Nephron (organoid): ENCODE data around the gene GALNT14.

Source experiments
- H3K27ac Mint-ChIP-seq, 3 experiments: 2 replicates each; pipeline ENCODE4 v1.8.0; 2020; ENCODE audit warnings: mixed read lengths in 3 of 3, mild to moderate bottlenecking in 2 of 3, moderate library complexity in 1 of 3
- H3K27me3 Mint-ChIP-seq: 2 replicates; pipeline ENCODE4 v1.8.0; 2021; ENCODE audit warnings: low read depth, mild to moderate bottlenecking, moderate library complexity, mixed read lengths
- H3K36me3 Mint-ChIP-seq: 2 replicates; pipeline ENCODE4 v1.8.0; 2020; ENCODE audit warnings: low read depth, mixed read lengths
- H3K4me1 Mint-ChIP-seq: 2 replicates; pipeline ENCODE4 v1.8.0; 2020; ENCODE audit warnings: mixed read lengths
- H3K4me3 Mint-ChIP-seq, 3 experiments: 2 replicates each; pipeline ENCODE4 v1.8.0; 2020; ENCODE audit warnings: mild to moderate bottlenecking in 3 of 3, mixed read lengths in 3 of 3, moderate library complexity in 2 of 3
- H3K9me3 Mint-ChIP-seq: 2 replicates; pipeline ENCODE4 v1.8.0; 2020; ENCODE audit warnings: mixed read lengths
- CTCF ChIP-seq, 3 experiments: fragments of 200-600 bp; sonication (generic); IDR thresholded peaks; one replicate each; pipeline ENCODE4 v1.5.0; 2021; ENCODE audit warnings: antibody characterized with exemption in 3 of 3; ENCODE audit not compliant: unreplicated experiment in 3 of 3

The GALNT14 gene

GRCh38 chr2:31058096-31059035 is 79.9 kb downstream of the GALNT14 start:
- Mint-ChIP-seq H3K4me3 (no peak overlapping the region), H3K4me1 (no peaks in the 10 kb centered on the region), H3K27ac (peak overlapping the region in 1 of 3 experiments; percentile 12), H3K36me3 (no peaks in the 10 kb centered on the region), H3K27me3 (peaks cover 16% of the 10 kb centered on the region), H3K9me3 (peaks cover 8% of the 10 kb centered on the region)
- no peak for TF ChIP-seq CTCF (IDR thresholded peaks at IDR 0.05; ENCODE audit: unreplicated experiment in 3 of 3)

GRCh38 chr2:31057691-31058090 is 80.5 kb downstream of the GALNT14 start:
- Mint-ChIP-seq H3K27ac (no peak overlapping the region), H3K9me3 (peaks cover 4% of the 10 kb centered on the region), H3K36me3 (no peaks in the 10 kb centered on the region), H3K4me1 (no peaks in the 10 kb centered on the region), H3K27me3 (peaks cover 16% of the 10 kb centered on the region), H3K4me3 (no peak overlapping the region)
- no peak for TF ChIP-seq CTCF (IDR thresholded peaks at IDR 0.05; ENCODE audit: unreplicated experiment in 3 of 3)

GRCh38 chr2:31055938-31056337 is 82.3 kb downstream of the GALNT14 start:
- Mint-ChIP-seq H3K27ac (no peak overlapping the region), H3K36me3 (no peaks in the 10 kb centered on the region), H3K4me1 (no peaks in the 10 kb centered on the region), H3K27me3 (peaks cover 9% of the 10 kb centered on the region), H3K4me3 (no peak overlapping the region), H3K9me3 (no peaks in the 10 kb centered on the region)
- no peak for TF ChIP-seq CTCF (IDR thresholded peaks at IDR 0.05; ENCODE audit: unreplicated experiment in 3 of 3)

DNA sequence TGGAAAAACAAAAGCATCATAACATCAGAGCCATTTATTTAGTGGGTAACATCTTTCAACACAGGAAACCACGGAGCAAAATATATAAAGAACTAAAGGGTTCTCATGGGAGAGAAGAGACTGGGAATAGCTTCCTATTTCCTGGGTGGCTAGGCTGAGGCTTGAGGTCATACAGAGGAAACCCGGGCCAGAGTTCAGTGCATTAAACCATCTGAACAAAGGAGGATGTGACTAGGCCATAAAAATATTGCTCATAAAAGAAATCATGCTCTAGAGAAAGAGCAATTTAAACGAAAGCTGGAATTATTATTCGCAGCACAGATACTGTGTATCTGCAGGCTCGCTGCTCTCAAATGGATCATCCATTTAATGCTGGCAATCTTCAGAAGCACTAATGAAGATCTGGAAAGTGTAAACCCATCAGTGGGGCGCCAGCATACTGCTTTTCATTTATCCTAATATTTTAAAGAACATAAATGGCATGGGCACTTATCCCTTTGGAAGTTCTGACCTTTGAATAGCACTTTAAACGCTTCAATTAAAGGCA is 83.3 kb downstream of the GALNT14 start:
- no peak overlapping the region for H3K4me3 Mint-ChIP-seq
- H3K9me3 Mint-ChIP-seq: no peaks in the 10 kb centered on the region
- peaks cover 5% of the 10 kb centered on the region for H3K4me1 Mint-ChIP-seq
- H3K27ac Mint-ChIP-seq: no peak overlapping the region
- peaks cover 5% of the 10 kb centered on the region for H3K27me3 Mint-ChIP-seq
- no peak for TF ChIP-seq CTCF (IDR thresholded peaks at IDR 0.05; ENCODE audit: unreplicated experiment in 3 of 3)
- no peaks in the 10 kb centered on the region for H3K36me3 Mint-ChIP-seq

- Mint-ChIP-seq H3K27me3 (peaks cover 5% of the 10 kb centered on the region), H3K27ac (peak overlapping the region in 1 of 3 experiments; percentile 8), H3K9me3 (no peaks in the 10 kb centered on the region), H3K36me3 (no peaks in the 10 kb centered on the region), H3K4me1 (peaks cover 5% of the 10 kb centered on the region), H3K4me3 (no peak overlapping the region)
- no peak for TF ChIP-seq CTCF (IDR thresholded peaks at IDR 0.05; ENCODE audit: unreplicated experiment in 3 of 3)
Observed at GRCh38 chr2:31053929-31054782, 84.1 kb downstream of the GALNT14 start.
